NCI-H82 treated with DMSO at 0.1 percent for 48 hours (cell line): ENCODE results near the gene MRPL21.

Experiments used
- DNase-seq: peaks from one replicate; lab custom pipeline; 2025; ENCODE audit not compliant: unreplicated experiment; lab: John Stamatoyannopoulos, UW

The MRPL21 gene

GRCh38 chr11:68903288-68904247 lies at the start of gene MRPL21, which contains the start of gene IGHMBP2:
Gene MRPL21 (minus strand): TSS chr11:68903832. CDS start chr11:68903810, 22 bp downstream.
Gene IGHMBP2 (plus strand): TSS chr11:68903891. CDS start chr11:68903953, 62 bp downstream.
- peak; percentile 12 for DNase-seq

DNA sequence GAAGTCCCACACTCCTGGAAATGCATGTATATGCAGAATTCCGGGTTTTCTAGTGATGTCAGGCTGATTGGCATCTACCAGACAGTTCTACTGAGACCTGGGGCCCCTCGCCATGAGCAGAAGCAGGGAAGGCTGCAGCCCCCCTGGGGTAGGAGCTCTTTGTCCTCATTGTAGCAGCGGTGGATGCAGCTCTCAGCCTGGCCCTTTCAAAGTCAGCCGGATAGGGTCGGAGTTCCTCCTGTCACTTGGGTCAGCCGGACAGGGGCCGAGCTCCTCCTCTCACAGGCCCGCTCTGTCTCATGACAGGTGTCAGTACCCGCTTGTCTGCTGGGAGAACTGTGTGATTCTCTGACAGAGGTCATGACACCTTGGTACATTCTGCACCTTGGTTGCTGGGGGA lies 47.1 kb upstream of the MRPL21 start:
- DNase-seq, result no peak

DNA sequence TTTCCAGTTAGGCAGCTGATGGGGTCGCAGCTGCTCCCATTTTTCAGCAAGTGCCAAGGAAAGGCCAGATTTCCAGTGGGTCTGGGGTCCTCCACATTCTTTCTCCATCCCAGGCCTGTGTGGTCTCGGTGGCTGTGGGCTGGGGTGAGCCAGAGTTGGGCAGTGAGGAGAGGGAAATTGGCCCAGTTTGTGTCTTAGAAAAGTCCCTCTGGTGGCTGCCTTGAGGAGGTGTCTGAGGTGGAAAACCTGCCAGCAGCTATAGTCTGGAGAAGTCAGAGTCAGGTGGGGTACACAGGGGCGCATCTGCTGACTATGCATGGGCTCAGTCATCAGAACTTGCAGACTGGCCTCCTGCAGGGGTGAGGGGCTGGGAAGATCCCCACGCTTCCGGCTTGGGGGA lies 46.6 kb upstream of the MRPL21 start:
- no peak for DNase-seq

DNA sequence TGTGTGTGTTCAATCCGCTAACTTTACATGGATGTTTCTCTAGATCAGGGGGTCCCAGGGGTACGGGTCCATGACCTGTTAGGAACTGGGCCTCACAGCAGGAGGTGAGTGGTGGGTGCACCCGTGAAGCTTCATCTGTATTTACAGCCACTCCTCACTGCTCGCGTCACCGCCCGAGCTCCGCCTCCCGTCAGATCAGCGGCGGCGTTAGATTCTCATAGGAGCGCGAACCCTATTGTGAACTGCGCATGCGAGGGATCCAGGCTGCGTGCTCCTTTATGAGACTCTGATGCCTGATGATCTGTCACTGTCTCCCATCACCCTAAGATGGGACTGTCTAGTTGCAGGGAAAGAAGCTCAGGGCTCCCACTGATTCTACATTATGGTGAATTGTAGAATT lies 45.3 kb upstream of the MRPL21 start:
- DNase-seq, result no peak

- no peak for DNase-seq
Observed at GRCh38 chr11:68948496-68948895, 44.9 kb upstream of the MRPL21 start.

GRCh38 chr11:68947151-68947550 lies 43.5 kb upstream of the MRPL21 start:
- no peak for DNase-seq

DNA sequence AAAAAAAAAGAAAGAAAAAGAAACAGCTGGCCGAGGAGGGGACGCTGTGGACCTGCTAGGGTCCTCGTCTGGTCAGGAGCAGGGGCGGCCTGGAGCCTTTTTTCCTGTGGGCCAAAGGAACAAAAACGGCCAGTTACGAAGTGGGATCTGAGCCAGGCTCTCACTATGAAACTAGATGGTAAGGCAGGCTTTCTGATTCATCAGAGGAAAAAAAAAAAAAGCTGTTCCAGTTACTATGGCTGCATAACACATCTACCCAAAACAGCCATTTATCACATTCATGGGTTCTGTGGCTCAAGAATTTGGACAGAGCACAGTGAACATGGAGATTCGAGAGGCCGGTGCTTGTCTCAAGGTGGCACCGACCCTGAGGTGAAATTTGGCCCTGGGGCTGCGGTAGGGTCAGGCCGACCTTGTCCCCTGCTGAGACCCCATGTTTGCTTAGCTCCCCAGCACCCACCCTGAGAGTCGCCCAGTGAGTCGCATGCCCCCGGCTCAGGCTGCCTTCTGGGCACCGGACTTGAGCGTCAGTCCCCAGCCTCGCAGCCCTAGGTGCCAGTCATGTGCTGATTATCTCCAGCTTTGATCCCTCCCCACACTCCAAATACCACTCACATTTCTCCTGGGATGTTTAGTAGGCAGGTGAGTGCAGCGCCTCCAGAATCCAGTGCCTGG lies 42.9 kb upstream of the MRPL21 start:
- DNase-seq, result no peak

- no peak for DNase-seq
Observed at GRCh38 chr11:68942751-68943271, 39.2 kb upstream of the MRPL21 start.

DNA sequence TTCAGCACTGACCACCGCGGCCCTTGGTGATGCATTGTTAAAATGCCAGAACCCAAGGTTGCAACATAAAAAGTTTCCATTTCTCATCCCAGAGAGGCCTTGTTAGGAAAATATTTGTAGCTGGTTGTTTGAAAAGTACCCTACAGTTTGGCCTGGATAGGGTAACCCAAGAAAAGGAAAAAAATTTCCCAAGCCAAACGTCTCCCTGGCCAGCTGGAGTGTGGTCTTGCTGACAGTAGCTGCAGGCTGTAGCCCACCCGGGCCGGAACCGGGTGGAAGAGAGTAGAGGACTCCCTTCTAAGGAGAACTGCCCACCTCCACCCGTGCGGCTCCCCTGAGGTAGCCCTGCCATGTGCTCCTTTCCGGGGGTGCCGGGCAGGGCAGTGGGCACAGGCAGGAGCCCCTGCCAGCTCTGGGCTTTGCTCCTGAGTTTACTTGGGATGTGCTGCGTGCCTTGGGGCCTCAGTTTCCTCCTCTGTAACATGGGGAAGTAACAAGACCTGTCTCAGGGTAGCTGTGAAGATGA lies 38.5 kb upstream of the MRPL21 start:
- no peak for DNase-seq

GRCh38 chr11:68941324-68942094 lies 37.9 kb upstream of the MRPL21 start:
- DNase-seq, result no peak

DNA sequence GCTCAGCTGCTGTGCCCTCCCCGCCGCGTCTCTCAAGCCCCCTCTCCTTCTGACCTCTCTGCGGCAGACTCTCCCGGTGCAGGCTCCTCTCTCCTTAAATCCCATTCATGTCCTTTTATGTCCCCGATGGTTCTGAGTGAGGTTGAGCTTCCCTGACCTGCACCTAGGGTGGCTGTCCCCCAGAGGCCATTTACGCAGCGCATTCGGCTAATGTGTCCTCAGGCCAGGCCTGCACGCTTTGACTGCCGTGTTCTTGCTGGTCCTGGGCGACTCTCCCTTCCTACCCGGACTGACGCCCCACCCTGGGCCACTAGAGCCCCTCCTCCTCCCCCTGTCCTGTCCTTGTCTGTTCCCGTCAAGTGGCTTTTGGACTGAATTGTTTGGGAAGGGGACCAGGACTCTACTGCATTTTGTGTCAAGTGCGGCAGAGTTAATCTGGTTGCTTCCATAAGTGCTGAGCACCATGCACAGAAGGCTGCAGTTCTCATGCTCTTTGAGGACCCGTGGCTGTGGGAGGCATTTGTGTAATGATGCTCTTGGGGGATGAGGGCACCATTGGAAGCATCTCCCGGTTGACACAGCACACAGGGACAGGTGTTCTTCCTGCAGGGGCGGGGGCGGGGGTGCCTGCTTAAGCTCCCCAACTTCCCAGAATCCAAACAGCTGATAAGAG lies 37.2 kb upstream of the MRPL21 start:
- DNase-seq, result no peak

DNA sequence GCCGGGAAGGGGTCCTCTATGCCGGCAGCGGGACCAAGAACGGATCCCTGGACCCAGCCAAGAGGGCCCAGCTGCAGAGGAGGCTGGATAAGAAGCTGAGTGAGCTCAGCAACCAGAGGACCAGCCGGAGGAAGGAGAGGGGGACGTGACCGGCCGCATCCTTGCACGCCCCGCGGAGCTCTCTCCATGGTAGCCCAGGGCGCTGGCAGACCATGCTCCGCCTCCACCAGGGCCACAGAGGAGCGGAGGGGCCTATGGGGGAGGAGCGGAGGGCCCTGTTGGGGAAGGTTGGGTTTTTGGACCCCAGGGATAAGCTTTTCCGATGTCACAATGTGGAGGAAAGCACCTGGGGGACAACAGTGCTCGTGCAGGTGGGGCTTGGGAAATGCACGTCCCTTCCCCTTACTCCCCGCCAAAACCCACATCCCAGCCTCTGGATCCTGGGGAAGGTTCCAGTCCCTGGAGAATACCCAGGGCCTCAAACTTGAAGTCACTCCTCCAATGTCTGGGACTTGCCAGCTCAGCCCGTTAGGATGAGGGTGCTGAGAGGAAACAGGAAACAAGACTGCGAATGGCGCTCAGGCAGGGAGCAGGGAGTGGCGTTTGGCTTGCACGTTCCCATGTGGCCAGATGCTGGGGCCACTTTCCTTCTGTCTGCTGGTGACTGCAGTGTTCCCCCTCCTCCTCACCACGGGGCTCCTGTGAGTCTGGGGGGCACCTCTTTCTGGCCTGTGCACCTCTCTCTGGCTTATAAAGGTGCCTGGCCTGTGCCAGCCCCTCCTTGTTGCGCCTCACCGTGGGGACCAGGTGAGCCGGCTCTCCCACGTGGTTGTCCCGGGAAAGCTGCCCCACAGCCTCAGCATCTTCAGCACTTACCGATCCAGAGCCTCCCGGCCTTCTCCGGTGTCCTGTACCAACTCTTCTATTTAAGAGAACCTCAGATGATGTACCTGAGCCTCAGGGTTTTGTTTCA lies 36.2 kb upstream of the MRPL21 start:
- DNase-seq, result no peak

- DNase-seq, result no peak
Observed at GRCh38 chr11:68938816-68939582, 35.4 kb upstream of the MRPL21 start.

GRCh38 chr11:68938088-68938487 lies 34.5 kb upstream of the MRPL21 start:
- DNase-seq, result no peak

DNA sequence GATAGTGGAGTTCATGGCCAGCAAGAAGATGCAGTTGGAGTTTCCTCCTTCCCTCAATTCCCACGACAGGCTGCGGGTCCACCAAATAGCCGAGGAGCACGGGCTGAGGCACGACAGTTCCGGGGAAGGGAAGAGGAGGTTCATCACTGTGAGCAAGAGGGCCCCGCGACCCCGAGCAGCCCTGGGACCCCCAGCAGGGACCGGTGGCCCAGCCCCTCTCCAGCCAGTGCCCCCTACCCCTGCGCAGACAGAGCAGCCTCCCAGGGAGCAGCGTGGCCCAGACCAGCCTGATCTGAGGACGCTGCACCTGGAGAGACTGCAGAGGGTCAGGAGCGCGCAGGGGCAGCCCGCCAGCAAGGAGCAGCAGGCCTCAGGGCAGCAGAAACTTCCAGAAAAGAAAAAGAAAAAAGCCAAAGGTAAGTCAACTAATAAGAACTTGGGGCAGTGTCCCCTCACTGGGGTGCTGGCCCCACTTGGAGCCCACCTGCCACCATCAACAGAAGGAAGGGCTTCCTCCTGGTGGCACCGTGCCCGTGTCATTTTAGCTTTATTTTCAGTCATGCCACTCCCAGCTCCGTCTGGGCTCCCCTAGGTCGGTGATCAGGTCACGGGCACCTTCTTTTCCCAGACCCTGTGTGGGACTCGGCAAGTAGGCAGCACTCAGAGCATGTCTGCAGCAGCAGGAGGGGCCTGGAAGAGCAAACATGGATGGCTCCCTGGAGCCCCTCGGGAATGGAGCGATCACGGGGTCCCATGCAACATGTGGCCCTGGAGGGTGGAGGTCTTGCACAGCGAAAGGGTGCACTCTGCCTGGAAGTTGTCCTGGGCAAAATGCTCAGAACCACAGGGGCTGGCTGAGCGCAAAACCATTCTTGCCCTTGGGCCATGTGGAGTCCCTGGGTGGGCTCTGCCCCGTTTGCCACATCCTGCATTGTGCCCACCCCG lies 33.3 kb upstream of the MRPL21 start:
- no peak for DNase-seq

DNA sequence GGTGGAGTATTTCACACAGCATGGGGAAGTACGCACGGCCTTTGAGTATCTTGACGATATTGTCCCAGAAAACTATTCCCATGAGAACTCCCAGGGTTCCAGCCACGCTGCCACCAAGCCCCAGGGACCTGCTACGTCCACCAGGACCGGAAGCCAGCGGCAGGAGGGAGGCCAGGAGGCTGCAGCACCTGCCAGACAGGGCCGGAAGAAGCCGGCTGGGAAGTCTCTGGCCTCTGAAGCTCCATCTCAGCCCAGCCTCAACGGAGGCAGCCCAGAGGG lies 32.7 kb upstream of the MRPL21 start:
- DNase-seq, result no peak

DNA sequence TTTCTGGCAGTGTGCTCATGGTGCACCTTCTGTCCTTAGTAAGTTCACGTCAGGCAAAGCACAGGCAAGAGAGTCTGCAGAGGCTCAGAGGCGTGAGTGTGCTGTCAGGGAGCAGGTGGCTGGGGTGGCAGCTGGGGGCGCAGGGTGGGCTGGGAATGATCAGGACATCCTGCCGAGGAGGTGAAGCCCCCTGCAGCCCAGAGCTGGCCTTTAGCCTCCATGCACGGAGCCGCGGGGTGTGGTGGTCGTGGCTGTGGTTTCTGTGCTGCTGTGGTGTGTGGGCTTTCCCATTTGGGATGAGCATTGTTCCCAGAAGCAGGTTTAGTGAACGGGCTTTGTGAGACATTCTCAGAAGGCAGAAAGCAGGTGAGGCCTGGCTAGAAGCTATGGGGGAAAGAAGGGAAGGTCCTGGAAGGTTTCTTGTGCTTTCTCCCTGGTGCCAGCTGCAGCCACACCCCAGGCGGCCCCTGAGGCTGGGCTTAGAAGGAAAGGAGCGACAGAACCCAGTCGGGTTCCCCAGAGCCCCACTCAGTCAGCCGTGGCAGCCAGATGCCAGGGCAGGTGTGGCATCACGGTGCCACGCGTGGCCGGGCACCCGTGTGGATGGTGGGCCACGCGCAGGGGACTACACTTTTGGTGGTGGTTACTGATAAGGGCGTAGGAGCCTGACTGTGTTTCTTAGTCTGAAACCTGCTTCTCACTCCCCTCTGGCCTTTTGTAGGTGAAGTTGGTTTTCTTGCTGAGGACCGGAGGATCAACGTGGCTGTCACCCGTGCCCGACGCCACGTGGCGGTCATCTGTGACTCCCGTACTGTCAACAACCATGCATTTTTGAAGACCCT lies 32.1 kb upstream of the MRPL21 start:
- no peak for DNase-seq
